Loucy (cell line): ENCODE results near the gene ASB13.

ENCODE experiments used
- H2AFZ ChIP-seq: fragments of 200-600 bp; sonication (generic); 2 replicates; pipeline ENCODE4 v1.6.0; 2016; ENCODE audit warnings: antibody characterized with exemption, mild to moderate bottlenecking, low read length, moderate library complexity
- H3F3A ChIP-seq: fragments of 200-600 bp; 2 replicates; pipeline ENCODE4 v1.6.0; 2016; ENCODE audit warnings: antibody characterized with exemption, low read depth, mild to moderate bottlenecking
- H3K27me3 ChIP-seq: fragments of 200-600 bp; sonication (generic); 2 replicates; pipeline ENCODE4 v1.6.1; 2014; ENCODE audit warnings: low read length, mild to moderate bottlenecking; ENCODE audit not compliant: insufficient read depth, poor library complexity, severe bottlenecking
- H3K36me3 ChIP-seq: fragments of 200-600 bp; sonication (generic); 2 replicates; pipeline ENCODE4 v1.6.1; 2016; ENCODE audit warnings: low read length; ENCODE audit not compliant: insufficient read depth
- H3K4me1 ChIP-seq: fragments of 200-600 bp; sonication (generic); 2 replicates; pipeline ENCODE4 v1.5.1; 2014; ENCODE audit warnings: low read length, mild to moderate bottlenecking; ENCODE audit not compliant: insufficient read depth, poor library complexity, severe bottlenecking
- H3K4me2 ChIP-seq: fragments of 200-600 bp; sonication (generic); 2 replicates; pipeline ENCODE4 v1.6.0; 2014; ENCODE audit warnings: antibody characterized with exemption, low read length, low read depth, mild to moderate bottlenecking; ENCODE audit not compliant: poor library complexity, severe bottlenecking
- H3K4me3 ChIP-seq: fragments of 200-600 bp; sonication (generic); 2 replicates; pipeline ENCODE4 v1.5.1; 2014; ENCODE audit warnings: low read length, mild to moderate bottlenecking, mixed read lengths; ENCODE audit not compliant: poor library complexity, severe bottlenecking
- H3K79me2 ChIP-seq: fragments of 200-600 bp; sonication (generic); 2 replicates; pipeline ENCODE4 v1.6.1; 2014; ENCODE audit warnings: low read length; ENCODE audit not compliant: insufficient read depth
- H3K9ac ChIP-seq: fragments of 200-600 bp; sonication (generic); 2 replicates; pipeline ENCODE4 v1.6.0; 2014; ENCODE audit warnings: mild to moderate bottlenecking, low read depth, low read length, moderate library complexity; ENCODE audit not compliant: poor library complexity, severe bottlenecking
- H3K9me2 ChIP-seq: fragments of 200-600 bp; sonication (generic); replicated peaks from 2 replicates; pipeline ENCODE4 v1.6.1; 2016; ENCODE audit warnings: low read depth, low read length, mixed read lengths
- H3K9me3 ChIP-seq: fragments of 200-600 bp; sonication (generic); 2 replicates; pipeline ENCODE4 v1.6.1; 2014; ENCODE audit warnings: mild to moderate bottlenecking, antibody characterized with exemption, low read length, low read depth; ENCODE audit not compliant: insufficient read depth
- H4K20me1 ChIP-seq: fragments of 200-600 bp; sonication (generic); 2 replicates; pipeline ENCODE4 v1.6.0; 2014; ENCODE audit warnings: antibody characterized with exemption, low read length, mild to moderate bottlenecking; ENCODE audit not compliant: insufficient read depth, poor library complexity, severe bottlenecking
- EZH2phosphoT487 ChIP-seq: fragments of 200-600 bp; IDR thresholded peaks from 2 replicates; pipeline ENCODE4 v1.6.1; 2018; ENCODE audit warnings: antibody characterized with exemption, mild to moderate bottlenecking, moderate library complexity, borderline replicate concordance
- TF ChIP-seq, protein P1 (sequence below): fragments of 200-600 bp; sonication (generic); conservative IDR thresholded peaks from 2 replicates; pipeline ENCODE4 v1.5.1; 2014; ENCODE audit warnings: mild to moderate bottlenecking, antibody characterized with exemption, low read length

ASB13 gene

DNA sequence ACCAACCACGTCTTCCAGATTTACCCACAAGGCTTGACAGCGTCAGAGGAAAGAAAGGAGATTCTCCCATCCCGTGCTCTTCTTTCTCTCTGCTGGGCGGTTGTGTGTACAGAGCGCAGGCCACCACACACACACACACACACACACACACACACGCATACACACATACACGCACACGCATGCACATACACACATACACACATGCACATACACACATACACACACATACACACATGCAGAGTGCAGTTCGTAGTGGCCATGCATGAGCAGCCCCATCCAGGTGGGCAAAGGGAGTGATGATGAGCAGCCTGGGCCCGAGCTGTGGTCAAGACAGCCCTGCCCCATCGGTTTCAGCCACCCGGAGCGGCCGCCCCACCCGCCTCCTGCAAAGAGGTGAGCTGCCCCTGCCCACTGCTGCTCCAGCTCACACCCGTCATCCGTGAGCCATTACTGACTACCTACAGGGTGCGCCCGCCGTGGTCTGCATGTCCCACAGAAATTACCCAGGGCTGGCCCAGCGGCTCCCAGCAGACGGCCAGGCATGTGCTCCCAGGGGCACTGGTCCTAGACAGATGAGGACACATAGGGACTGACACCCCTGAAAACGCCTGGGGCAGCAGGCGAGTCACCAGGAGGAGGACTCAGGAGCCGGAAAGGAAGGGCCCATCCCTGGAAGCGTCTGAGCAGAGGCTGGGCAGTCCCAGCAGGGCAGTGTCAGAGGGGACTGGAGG, 69.6 kb downstream of the ASB13 start:
- H2AFZ ChIP-seq: no peak overlapping the region
- peaks cover 3% of the 10 kb centered on the region for H3F3A ChIP-seq
- no peaks in the 10 kb centered on the region for H3K9me2 ChIP-seq
- no peak overlapping the region for H3K4me3 ChIP-seq
- no peaks in the 10 kb centered on the region for H3K27me3 ChIP-seq
- H3K36me3 ChIP-seq: no peaks in the 10 kb centered on the region
- H3K9ac ChIP-seq: peak overlapping the region; percentile 12
- H3K79me2 ChIP-seq: peaks cover 30% of the 10 kb centered on the region; the same call in 1 of the 2 replicates
- peak overlapping the region; percentile 54 for H3K4me2 ChIP-seq
- no peak for TF ChIP-seq EZH2phosphoT487
- TF ChIP-seq, protein P1, sequence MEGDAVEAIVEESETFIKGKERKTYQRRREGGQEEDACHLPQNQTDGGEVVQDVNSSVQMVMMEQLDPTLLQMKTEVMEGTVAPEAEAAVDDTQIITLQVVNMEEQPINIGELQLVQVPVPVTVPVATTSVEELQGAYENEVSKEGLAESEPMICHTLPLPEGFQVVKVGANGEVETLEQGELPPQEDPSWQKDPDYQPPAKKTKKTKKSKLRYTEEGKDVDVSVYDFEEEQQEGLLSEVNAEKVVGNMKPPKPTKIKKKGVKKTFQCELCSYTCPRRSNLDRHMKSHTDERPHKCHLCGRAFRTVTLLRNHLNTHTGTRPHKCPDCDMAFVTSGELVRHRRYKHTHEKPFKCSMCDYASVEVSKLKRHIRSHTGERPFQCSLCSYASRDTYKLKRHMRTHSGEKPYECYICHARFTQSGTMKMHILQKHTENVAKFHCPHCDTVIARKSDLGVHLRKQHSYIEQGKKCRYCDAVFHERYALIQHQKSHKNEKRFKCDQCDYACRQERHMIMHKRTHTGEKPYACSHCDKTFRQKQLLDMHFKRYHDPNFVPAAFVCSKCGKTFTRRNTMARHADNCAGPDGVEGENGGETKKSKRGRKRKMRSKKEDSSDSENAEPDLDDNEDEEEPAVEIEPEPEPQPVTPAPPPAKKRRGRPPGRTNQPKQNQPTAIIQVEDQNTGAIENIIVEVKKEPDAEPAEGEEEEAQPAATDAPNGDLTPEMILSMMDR: no peak
- peaks cover 45% of the 10 kb centered on the region for H3K4me1 ChIP-seq
- H4K20me1 ChIP-seq: no peaks in the 10 kb centered on the region
- H3K9me3 ChIP-seq: no peaks in the 10 kb centered on the region

DNA sequence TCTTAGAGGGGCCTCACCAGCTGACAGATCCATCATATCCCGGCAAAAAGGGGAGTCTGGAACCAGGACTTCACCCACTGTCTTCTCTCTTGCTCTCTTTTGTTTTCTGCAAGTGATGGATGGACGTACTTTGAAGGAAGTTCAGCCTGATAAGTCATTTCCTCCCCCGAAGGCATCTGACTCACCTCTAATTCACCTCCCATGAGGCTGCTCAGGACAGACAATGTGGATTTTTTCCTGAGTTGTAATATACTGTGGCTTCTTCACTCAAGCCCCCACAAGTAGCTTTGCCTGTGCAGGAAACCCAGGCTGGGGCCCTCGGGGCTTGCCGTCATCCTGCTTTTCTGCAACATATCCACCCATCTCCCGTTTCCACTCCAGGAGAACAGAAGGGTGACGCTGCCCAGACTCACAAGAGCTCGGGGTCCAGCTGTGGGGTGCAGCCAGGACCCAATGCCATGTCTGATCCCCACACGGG, 70.4 kb downstream of the ASB13 start:
- Histone ChIP-seq H2AFZ (peak overlapping the region; percentile 60), H3K27me3 (no peaks in the 10 kb centered on the region), H3F3A (no peaks in the 10 kb centered on the region), H3K9me2 (no peaks in the 10 kb centered on the region), H3K9me3 (no peaks in the 10 kb centered on the region), H3K36me3 (no peaks in the 10 kb centered on the region), H3K9ac (peak overlapping the region; percentile 12), H3K4me1 (peaks cover 40% of the 10 kb centered on the region), H4K20me1 (no peaks in the 10 kb centered on the region), H3K79me2 (peaks cover 27% of the 10 kb centered on the region; the same call in 1 of the 2 replicates), H3K4me3 (peak overlapping the region; percentile 17), H3K4me2 (peak overlapping the region; percentile 54)
- TF ChIP-seq EZH2phosphoT487: no peak
- TF ChIP-seq, protein P1: no peak

DNA sequence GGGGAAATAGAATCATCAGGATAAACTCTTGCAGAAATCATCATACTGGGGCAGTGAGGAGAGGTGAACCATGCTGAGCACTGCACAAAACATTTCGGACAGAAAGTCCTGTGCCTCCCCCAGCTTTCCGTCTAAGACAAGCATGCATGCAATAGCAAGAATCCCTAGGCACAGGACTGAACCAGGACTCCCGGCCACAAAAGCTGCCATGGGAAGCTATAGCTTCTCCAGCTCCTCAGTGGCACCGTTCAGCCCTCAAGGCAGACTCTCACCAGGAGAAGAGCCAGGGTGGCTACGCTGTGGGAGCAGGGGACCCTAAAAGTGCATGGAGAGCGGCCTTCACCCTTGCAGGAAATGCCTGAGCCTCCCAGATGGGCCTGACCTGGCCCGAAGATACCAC, 70.8 kb downstream of the ASB13 start:
- no peaks in the 10 kb centered on the region for H3K9me3 ChIP-seq
- H3K4me2 ChIP-seq: peak overlapping the region; percentile 54
- no peaks in the 10 kb centered on the region for H3K36me3 ChIP-seq
- H3F3A ChIP-seq: no peaks in the 10 kb centered on the region
- H3K9me2 ChIP-seq: no peaks in the 10 kb centered on the region
- peak overlapping the region; percentile 12 for H3K9ac ChIP-seq
- no peak for TF ChIP-seq EZH2phosphoT487
- TF ChIP-seq, protein P1: no peak
- H3K4me3 ChIP-seq: peak overlapping the region; percentile 17
- H3K79me2 ChIP-seq: peaks cover 23% of the 10 kb centered on the region; the same call in 1 of the 2 replicates
- peaks cover 40% of the 10 kb centered on the region for H3K4me1 ChIP-seq
- H2AFZ ChIP-seq: peak overlapping the region; percentile 60
- no peaks in the 10 kb centered on the region for H4K20me1 ChIP-seq
- no peaks in the 10 kb centered on the region for H3K27me3 ChIP-seq
